Right atrium auricular region (tissue), 2 donors: ENCODE data around the gene SPDYE18. TPM values are rescaled to one million over a fixed set of nuclear protein-coding genes. Genes with fewer than 3 reads are reported as not detected.
"Not testable (repeated sequence)": the region's sequence is repeated elsewhere in the genome, so short reads cannot be mapped to it uniquely, and the experiment has no call there.

ENCODE experiments used
- DNase-seq: peaks from one replicate; pipeline ENCODE4 v3.0.0-alpha.2; 2019; ENCODE audit warnings: low spot score
- H3K27ac ChIP-seq, 2 donors: fragments of 200-600 bp; sonication (generic); 1 replicate in 1 of 2; 2 replicates in 1 of 2; pipeline ENCODE4 v1.5.1; 2016 to 2019
- H3K27me3 ChIP-seq, 2 donors: fragments of 200-600 bp; sonication (generic); one replicate each; pipeline versions ENCODE4 v1.5.1 to v1.6.0; 2017 to 2019
- H3K36me3 ChIP-seq: fragments of 200-600 bp; sonication (generic); one replicate; pipeline ENCODE4 v1.5.1; 2016
- H3K4me1 ChIP-seq, 2 donors: fragments of 200-600 bp; sonication (generic); one replicate each; pipeline versions ENCODE4 v1.5.1 to v1.6.0; 2017 to 2019
- H3K4me3 ChIP-seq, 2 donors: fragments of 200-600 bp; sonication (generic); 1 replicate in 1 of 2; 2 replicates in 1 of 2; pipeline ENCODE4 v1.5.1; 2017 to 2019; ENCODE audit warnings: mild to moderate bottlenecking in 1 of 2, moderate library complexity in 1 of 2
- H3K9me3 ChIP-seq, 2 donors: fragments of 200-600 bp; sonication (generic); one replicate each; pipeline ENCODE4 v1.5.1; 2019
- total RNA-seq, 2 donors: library from RNA; depleted of rRNA; stranded (reverse); fragments of >200 nt; gene quantifications; one replicate each; pipeline ENCODE4 v1.1.0, GENCODE V29; 2016

The SPDYE18 gene
- not detected for total RNA-seq

- not testable (repeated sequence) for H3K4me3 ChIP-seq, H3K4me1 ChIP-seq, H3K9me3 ChIP-seq, H3K27ac ChIP-seq, DNase-seq, H3K27me3 ChIP-seq, H3K36me3 ChIP-seq
Observed at GRCh38 chr7:77062557-77062956, at the start of gene SPDYE18. TSS of gene SPDYE18 (minus strand) at chr7:77062558. CDS start at chr7:77060512, 2,046 bp downstream.

- not testable (repeated sequence) for H3K9me3 ChIP-seq, H3K27ac ChIP-seq, H3K4me1 ChIP-seq, H3K27me3 ChIP-seq, H3K36me3 ChIP-seq, H3K4me3 ChIP-seq, DNase-seq
Observed at GRCh38 chr7:77108362-77108761, 46.0 kb upstream of the SPDYE18 start.

DNA sequence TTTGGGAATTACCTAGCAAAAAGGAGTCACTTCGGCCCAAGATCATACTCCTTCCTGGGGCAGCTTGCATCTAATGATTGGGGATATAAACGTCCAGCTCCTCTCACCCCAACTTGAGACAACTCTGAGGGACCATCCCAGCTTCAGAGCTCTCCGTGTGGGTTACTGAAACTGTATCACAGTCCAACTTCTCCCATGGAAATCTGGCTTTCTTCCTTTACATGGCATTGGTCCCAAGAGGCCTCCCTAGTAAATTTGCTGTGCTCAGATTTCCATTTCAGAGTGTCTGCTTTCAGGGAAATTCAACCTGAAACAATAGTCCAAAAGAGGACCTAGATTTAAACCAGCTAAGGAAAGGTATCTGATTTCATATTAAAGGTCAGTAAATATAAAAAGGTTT lies 45.3 kb upstream of the SPDYE18 start:
- not testable (repeated sequence) for H3K4me1 ChIP-seq, H3K27ac ChIP-seq, H3K36me3 ChIP-seq, H3K27me3 ChIP-seq, DNase-seq, H3K4me3 ChIP-seq, H3K9me3 ChIP-seq

- not testable (repeated sequence) for DNase-seq, H3K36me3 ChIP-seq, H3K27ac ChIP-seq, H3K27me3 ChIP-seq, H3K4me1 ChIP-seq, H3K4me3 ChIP-seq, H3K9me3 ChIP-seq
Observed at GRCh38 chr7:77105904-77106303, 43.5 kb upstream of the SPDYE18 start.

DNA sequence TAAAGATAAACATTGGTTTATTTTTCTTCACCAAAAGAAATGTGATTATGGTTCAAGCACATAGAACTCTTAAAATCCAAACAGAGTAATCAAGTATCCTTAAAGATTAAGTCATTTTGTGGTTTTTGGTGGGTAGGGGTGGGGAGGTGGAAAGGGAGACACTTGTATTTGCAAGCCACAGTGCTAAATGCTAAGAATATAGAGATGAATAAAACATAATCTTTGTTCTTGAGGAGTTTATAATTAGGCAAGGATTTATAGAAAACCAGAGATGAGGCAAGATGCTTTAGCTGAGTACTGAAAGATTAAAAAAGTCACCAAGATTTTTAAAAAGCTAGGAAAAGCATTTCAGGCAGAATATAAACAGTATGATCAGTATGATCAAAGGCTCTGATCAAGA lies 40.3 kb upstream of the SPDYE18 start:
- not testable (repeated sequence) for H3K27ac ChIP-seq, H3K27me3 ChIP-seq, H3K4me3 ChIP-seq, H3K36me3 ChIP-seq, H3K4me1 ChIP-seq, DNase-seq, H3K9me3 ChIP-seq

DNA sequence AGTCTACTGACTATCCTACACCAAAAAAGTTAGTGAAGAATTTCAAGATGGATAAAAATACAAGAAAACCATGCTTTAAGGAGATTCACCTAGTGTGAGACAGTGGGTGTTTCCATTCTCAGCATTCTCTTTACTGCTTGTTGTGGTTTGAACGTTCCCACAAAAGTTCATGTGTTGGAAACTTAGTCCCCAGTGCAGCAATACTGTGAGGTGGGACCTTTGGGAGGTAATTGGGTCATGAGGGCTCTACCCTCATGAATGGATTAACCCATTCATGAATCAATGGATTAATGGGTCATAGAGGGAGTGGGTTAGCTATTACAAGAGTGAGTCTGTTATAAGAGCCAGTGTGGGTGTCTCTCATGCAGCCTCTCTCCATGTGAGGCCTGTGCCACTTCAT lies 38.8 kb upstream of the SPDYE18 start:
- H3K27ac ChIP-seq, H3K9me3 ChIP-seq, H3K4me3 ChIP-seq, H3K36me3 ChIP-seq, H3K27me3 ChIP-seq, DNase-seq, H3K4me1 ChIP-seq: not testable (repeated sequence)

GRCh38 chr7:77100501-77100900 lies 38.1 kb upstream of the SPDYE18 start:
- H3K36me3 ChIP-seq, H3K27me3 ChIP-seq, H3K4me3 ChIP-seq, DNase-seq, H3K9me3 ChIP-seq, H3K27ac ChIP-seq, H3K4me1 ChIP-seq: not testable (repeated sequence)

DNA sequence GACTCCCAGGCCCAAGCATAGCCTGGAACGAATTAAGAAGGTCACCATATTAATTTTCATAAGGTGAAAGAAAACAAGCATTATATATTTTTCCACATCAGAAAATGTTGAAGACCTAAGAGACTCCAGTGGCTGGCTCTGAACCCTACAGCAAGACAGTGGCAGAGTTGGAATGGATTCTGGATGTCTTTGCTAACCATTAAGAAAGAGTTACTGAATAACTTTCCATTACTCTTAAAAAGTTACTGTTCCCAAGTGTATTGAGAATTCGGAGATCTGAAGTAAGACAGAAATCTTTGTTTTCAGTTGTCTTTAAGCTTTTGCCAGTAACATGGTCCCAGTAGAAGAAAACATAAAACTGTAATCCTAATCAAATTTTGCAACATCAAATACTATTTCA lies 29.9 kb upstream of the SPDYE18 start:
- not testable (repeated sequence) for H3K27ac ChIP-seq, H3K27me3 ChIP-seq, DNase-seq, H3K9me3 ChIP-seq, H3K4me3 ChIP-seq, H3K36me3 ChIP-seq, H3K4me1 ChIP-seq

GRCh38 chr7:77082192-77082591 lies 19.8 kb upstream of the SPDYE18 start:
- H3K27ac ChIP-seq, DNase-seq, H3K4me1 ChIP-seq, H3K36me3 ChIP-seq, H3K9me3 ChIP-seq, H3K4me3 ChIP-seq, H3K27me3 ChIP-seq: not testable (repeated sequence)

- not testable (repeated sequence) for H3K27ac ChIP-seq, H3K27me3 ChIP-seq, H3K36me3 ChIP-seq, H3K9me3 ChIP-seq, H3K4me1 ChIP-seq, H3K4me3 ChIP-seq, DNase-seq
Observed at GRCh38 chr7:77080236-77080635, 17.9 kb upstream of the SPDYE18 start.

- DNase-seq, H3K4me3 ChIP-seq, H3K9me3 ChIP-seq, H3K4me1 ChIP-seq, H3K36me3 ChIP-seq, H3K27me3 ChIP-seq: not testable (repeated sequence)
- peak overlapping the region in 1 of 2 donors; percentile 40 for H3K27ac ChIP-seq
Observed at GRCh38 chr7:77079624-77080023, 17.3 kb upstream of the SPDYE18 start.

GRCh38 chr7:77079112-77079511 lies 16.8 kb upstream of the SPDYE18 start:
- not testable (repeated sequence) for H3K36me3 ChIP-seq, H3K27me3 ChIP-seq, DNase-seq, H3K4me1 ChIP-seq, H3K27ac ChIP-seq, H3K9me3 ChIP-seq, H3K4me3 ChIP-seq

DNA sequence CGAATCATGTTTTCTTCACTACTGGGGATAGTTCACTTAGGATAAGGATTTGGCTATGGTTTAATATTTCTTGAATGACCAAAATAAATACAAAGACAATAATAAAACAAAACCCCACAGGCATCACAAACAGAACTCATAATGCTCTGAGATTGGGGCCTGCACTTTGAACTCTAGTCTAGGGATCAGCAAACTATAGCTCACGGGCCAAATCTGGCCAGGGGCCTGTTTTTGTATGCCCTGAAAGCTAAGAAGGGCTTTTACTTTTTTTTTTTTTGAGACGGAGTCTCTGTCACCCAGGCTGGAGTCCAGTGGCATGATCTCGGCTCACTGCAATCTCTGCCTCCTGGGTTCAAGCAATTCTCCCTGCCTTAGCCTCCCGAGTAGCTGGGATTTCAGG lies 14.7 kb upstream of the SPDYE18 start:
- not testable (repeated sequence) for DNase-seq, H3K4me1 ChIP-seq, H3K27me3 ChIP-seq, H3K36me3 ChIP-seq, H3K9me3 ChIP-seq, H3K27ac ChIP-seq, H3K4me3 ChIP-seq

GRCh38 chr7:77074786-77075396 lies 12.5 kb upstream of the SPDYE18 start:
- not testable (repeated sequence) for H3K27ac ChIP-seq, DNase-seq, H3K4me3 ChIP-seq, H3K36me3 ChIP-seq, H3K4me1 ChIP-seq, H3K27me3 ChIP-seq, H3K9me3 ChIP-seq

DNA sequence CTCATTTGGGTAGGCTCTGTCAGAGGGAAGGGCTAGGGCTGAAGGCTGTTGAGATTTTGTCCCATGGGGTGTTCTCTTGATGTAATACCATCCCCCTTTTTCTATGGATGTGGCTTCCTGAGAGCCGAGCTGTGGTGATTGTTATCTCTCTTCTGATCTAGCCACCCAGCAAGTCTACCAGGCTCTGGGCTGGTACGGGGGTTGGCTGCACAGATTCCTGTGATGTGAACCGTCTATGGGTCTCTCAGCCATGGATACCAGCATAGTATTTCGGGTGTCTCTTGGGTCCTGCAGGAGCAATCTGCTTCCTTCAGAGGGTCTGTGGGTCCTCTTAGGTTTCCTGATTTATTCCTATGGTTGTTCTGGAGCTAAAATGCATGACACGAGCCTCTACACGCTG lies 8.8 kb upstream of the SPDYE18 start:
- not testable (repeated sequence) for H3K4me1 ChIP-seq, H3K9me3 ChIP-seq, H3K36me3 ChIP-seq, DNase-seq, H3K4me3 ChIP-seq, H3K27me3 ChIP-seq, H3K27ac ChIP-seq

- H3K36me3 ChIP-seq, H3K9me3 ChIP-seq, DNase-seq, H3K27me3 ChIP-seq, H3K4me1 ChIP-seq, H3K27ac ChIP-seq, H3K4me3 ChIP-seq: not testable (repeated sequence)
Observed at GRCh38 chr7:77065869-77066268, 3.5 kb upstream of the SPDYE18 start.
